NCI-H526 (cell line): ENCODE data around the gene OBI1.

Source experiments
- DNase-seq, 2 experiments: peaks; one replicate each; lab custom pipeline; 2025; lab: John Stamatoyannopoulos, UW

The OBI1 gene

GRCh38 chr13:78602561-78603239, 56.3 kb downstream of the OBI1 start:
- DNase-seq, result peak; percentile 55 to 84

- DNase-seq, result no peak
Observed at GRCh38 chr13:78601874-78602560, 56.9 kb downstream of the OBI1 start.

GRCh38 chr13:78601124-78601873, 57.7 kb downstream of the OBI1 start:
- DNase-seq, result no peak

GRCh38 chr13:78600280-78600883, 58.6 kb downstream of the OBI1 start:
- DNase-seq, result no peak

DNA sequence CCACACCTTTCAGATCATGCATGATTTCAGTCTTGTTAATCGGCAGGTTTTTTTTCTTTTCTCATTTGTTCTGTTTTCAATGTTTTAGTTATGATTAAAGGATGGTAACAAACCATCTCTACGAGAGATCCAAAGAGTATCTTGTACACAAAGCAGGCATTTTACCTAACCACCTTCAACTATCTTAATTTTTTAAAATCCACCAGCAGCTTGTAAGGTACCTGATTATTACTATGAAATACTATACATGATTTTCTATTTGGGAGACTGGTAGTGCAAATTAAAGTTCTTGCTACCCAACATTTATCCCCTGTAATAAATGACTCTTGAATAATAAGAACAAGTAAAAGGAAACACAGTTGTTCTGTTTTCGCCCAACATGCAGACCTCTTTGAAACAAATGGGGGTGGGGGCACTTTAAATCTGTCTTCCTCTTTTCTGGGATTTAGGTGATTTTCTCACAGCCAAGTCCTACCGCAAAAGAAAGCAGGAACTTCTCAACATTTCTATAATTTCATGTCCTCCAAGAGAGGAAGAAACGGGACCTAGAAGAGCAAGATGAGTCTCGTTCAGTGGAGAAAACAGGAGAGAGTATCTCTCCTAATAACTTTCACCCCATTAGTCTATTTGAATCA, 59.2 kb downstream of the OBI1 start:
- no peak for DNase-seq

DNA sequence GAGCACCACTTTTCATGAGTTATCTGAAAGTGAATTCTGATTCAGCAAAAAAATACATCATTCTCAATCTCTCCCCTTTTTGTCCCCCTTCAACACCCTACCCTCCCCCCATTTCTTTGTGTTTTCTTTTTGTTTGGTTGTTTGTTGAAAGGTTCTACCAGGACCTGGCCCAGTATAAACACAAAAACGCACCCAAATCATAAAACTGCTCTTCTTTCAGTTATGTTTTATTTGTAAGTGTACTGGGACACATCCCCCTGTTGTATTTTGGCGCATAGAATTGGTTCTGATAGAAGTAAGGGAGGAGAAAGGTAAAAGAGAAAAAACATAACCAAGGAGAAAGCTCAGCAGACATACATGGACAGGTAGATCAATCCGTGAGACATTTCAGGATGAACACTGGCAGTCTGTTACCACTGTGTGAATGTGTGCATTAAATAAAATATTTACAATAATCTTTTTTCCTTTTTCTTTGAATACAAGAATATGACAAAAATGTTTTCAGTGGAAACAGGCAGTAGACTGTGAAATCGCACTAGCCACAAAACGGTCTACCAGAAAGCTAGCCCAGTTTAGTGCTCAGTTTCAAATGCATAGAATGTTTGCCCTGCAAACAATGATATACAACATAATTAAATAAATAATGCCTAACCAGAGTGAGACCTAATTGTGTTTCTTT, 59.9 kb downstream of the OBI1 start:
- DNase-seq, result no peak

DNA sequence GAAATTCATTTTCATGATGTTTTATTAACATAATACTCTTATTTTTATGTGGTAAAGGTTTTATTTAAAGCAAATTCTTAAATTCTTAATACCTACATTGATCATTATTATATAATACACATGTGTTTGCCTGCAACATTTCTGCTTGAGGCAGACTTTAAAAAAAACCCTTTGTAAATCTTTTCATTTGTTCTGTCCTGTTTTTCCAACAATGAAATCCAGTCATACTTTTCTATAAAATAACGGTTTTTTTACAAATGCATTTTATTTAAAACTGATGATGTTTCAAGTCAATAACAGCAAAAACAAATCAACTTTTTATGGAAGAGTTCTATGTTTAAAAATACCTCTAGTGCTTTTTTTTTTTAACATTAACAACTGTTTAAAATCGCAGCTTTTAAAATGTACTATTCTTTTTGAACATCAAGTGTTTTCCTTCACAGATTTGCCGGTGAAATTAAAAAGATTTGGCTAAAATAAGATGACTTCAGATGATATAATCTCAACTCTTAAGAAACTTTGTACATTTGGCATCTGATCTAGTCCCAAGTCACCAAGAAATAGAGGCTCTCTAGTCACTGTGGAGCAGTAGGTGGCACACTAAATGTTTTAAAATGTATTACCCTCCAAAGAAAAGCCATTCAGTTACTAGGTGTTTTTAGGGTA, 60.7 kb downstream of the OBI1 start:
- no peak for DNase-seq

- DNase-seq, result no peak
Observed at GRCh38 chr13:78597602-78597932, 61.4 kb downstream of the OBI1 start.

GRCh38 chr13:78596736-78597601, 62.0 kb downstream of the OBI1 start:
- DNase-seq, result no peak

- no peak for DNase-seq
Observed at GRCh38 chr13:78596399-78596735, 62.6 kb downstream of the OBI1 start.

DNA sequence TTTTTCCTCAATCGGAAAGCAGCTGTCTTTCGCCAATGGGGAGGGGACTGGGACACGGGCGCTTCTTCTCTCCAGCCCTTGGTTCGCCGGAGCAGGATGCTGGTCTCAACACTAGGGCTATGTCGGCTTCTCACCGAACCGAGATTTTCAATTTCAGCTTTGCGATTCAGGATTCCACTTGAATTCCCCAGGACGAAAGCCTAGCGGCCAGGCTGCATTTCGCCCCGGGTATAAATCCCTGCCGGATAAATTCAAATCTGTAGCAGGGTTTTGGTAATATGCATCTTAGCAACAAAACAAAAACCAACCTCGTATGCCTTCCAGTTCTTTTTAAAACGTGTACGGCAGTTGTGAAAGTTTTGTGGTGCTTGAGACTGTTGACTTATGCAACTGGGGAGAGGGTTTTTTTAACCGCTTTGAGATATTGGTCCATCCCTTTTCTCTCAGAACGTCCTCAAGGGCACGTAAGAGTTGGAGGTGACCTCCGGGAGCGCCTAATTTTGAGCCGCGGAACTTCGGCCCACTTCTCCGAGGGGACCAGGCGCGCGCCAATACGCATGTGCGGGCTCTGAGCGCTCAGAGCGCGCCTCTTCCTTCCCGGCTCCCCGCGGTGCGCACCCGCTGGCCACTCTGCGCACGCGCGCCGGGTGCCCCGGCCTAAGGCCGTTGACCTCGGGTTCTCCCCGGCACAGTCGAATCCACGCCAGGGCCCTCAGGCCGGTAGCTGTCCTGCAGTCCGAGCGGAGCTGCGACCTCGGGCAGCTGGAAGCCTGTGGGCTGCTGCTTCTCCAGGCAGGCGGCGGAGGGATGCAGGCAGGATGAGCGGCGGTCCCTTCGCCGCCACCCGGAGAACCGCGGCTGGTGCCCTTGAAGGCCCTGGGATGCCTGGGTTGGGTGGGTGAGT, 63.2 kb downstream of the OBI1 start:
- DNase-seq, result no peak

DNA sequence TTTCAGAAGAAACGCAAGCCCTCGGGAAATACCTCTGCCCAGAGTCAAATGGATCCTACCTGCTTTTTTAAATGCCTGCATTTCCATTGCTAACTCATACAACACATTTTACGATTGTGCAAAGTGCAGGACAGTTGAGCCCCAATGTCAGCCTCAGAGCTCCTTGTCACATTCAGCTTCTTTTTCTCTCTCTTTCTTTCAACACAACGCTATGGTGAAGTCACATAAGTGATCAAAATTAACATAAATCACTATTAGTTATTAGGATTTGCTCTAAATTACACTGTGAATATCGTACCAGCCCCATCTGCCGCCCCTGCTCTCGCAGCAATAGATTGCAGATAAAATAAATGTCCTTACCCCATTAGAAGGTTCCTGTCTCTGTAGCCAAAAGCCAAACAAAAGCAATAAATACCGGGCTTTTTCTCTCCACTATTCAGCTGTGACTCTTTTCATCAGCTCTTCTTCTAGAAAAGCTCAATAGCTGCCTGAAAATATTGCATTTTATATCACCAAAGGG, 64.4 kb downstream of the OBI1 start:
- no peak for DNase-seq

- peak; percentile 72 to 86 for DNase-seq
Observed at GRCh38 chr13:78593652-78594455, 65.1 kb downstream of the OBI1 start.

DNA sequence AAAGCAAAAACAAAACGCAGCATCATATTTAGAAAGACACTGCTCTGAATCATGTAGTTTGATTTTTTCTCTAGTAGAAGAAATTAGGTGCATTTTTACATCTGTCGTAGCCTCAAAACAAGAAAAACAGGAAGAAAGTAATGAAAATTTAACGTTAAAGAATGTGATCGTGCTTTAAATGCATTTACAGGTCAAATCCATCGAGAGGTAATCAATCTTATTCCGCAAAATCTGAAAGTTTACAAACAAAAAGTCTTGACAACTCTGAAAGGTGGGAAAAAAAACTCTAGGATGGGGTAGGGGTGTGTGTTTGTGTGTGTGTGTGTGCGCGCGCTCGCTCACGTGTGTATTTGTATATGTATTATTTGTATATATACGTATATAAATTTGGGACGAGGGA, 65.8 kb downstream of the OBI1 start:
- DNase-seq, result no peak

- no peak for DNase-seq
Observed at GRCh38 chr13:78592584-78592983, 66.4 kb downstream of the OBI1 start.

- DNase-seq, result no peak
Observed at GRCh38 chr13:78589206-78589605, 69.7 kb downstream of the OBI1 start.

GRCh38 chr13:78587395-78587794, 71.6 kb downstream of the OBI1 start:
- no peak for DNase-seq

GRCh38 chr13:78586706-78587105, 72.2 kb downstream of the OBI1 start:
- peak in 1 of 2 experiments; percentile 65 for DNase-seq
